GM19043 (cell line): ENCODE measurements around the gene ATP11C.

Experiments used
- ATAC-seq: cut with Tn5 transposase; IDR thresholded peaks from one replicate; pipeline ENCODE4 v1.9.1; 2021; ENCODE audit warnings: low read depth; ENCODE audit not compliant: unreplicated experiment

Gene ATP11C

GRCh38 chrX:139816204-139816603 is 116.6 kb downstream of the ATP11C start:
- no peak for ATAC-seq

- ATAC-seq = no peak
These were observed 117.1 kb downstream of the ATP11C start for GRCh38 chrX:139815771-139816170.

GRCh38 chrX:139811942-139812629 is 120.8 kb downstream of the ATP11C start:
- ATAC-seq = peak; percentile 74

GRCh38 chrX:139804482-139804881 is 128.4 kb downstream of the ATP11C start:
- no peak for ATAC-seq

- ATAC-seq = no peak
These were observed 129.6 kb downstream of the ATP11C start for GRCh38 chrX:139803224-139803623.

- ATAC-seq = no peak
These were observed 130.8 kb downstream of the ATP11C start for GRCh38 chrX:139802048-139802447.

GRCh38 chrX:139801397-139801813 is 131.4 kb downstream of the ATP11C start:
- ATAC-seq = no peak

- no peak for ATAC-seq
These were observed 134.2 kb downstream of the ATP11C start for GRCh38 chrX:139798701-139799100.

GRCh38 chrX:139795196-139795595 is 137.7 kb downstream of the ATP11C start:
- ATAC-seq = peak; percentile 99

GRCh38 chrX:139787601-139788000 is 145.3 kb downstream of the ATP11C start:
- ATAC-seq = no peak

- ATAC-seq = peak; percentile 98
These were observed 148.0 kb downstream of the ATP11C start for GRCh38 chrX:139784807-139785206.

GRCh38 chrX:139783959-139784358 is 148.9 kb downstream of the ATP11C start:
- no peak for ATAC-seq

GRCh38 chrX:139783030-139783429 is 149.8 kb downstream of the ATP11C start:
- ATAC-seq = no peak

GRCh38 chrX:139776599-139776998 is 156.3 kb downstream of the ATP11C start:
- ATAC-seq = no peak

- ATAC-seq = no peak
These were observed 162.5 kb downstream of the ATP11C start for GRCh38 chrX:139770366-139770765.

GRCh38 chrX:139766545-139766983 is 166.3 kb downstream of the ATP11C start:
- ATAC-seq = peak; percentile 78

GRCh38 chrX:139762400-139763183 is 170.3 kb downstream of the ATP11C start:
- ATAC-seq = no peak

- no peak for ATAC-seq
These were observed 173.2 kb downstream of the ATP11C start for GRCh38 chrX:139759637-139760036.

- ATAC-seq = no peak
These were observed 174.0 kb downstream of the ATP11C start for GRCh38 chrX:139758809-139759208.

- ATAC-seq = no peak
These were observed 174.6 kb downstream of the ATP11C start for GRCh38 chrX:139758250-139758649.

- ATAC-seq = no peak
These were observed 181.8 kb downstream of the ATP11C start for GRCh38 chrX:139751053-139751452.

GRCh38 chrX:139750390-139750789 is 182.5 kb downstream of the ATP11C start:
- no peak for ATAC-seq
